ENCODE measurements around the gene METTL15. TPM values are rescaled to one million over a fixed set of nuclear protein-coding genes. Genes with fewer than 3 reads are reported as not detected.

Gene METTL15
- total RNA-seq, 1 donor from 2014 or later, result 13.5 TPM

DNA sequence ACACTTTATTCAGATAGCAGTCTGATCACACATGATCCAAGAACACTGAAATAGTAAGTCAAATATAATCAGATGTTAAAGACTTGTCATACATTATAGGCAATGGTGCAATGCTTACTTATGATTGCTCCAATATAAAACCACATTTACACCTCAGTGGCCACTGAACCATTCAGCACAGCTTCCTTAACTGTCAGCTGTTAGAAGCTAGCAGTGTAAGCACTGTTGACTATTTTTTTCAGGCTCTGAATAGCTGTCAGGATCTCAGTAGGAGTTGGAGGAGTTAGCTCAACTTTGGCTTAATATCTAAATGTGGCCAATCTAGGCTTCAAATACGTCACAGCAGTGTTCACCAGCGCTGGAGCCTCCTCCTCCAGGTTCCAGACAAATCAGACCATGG is 36.6 kb downstream of the METTL15 start:
- TF ChIP-seq, protein P1, sequence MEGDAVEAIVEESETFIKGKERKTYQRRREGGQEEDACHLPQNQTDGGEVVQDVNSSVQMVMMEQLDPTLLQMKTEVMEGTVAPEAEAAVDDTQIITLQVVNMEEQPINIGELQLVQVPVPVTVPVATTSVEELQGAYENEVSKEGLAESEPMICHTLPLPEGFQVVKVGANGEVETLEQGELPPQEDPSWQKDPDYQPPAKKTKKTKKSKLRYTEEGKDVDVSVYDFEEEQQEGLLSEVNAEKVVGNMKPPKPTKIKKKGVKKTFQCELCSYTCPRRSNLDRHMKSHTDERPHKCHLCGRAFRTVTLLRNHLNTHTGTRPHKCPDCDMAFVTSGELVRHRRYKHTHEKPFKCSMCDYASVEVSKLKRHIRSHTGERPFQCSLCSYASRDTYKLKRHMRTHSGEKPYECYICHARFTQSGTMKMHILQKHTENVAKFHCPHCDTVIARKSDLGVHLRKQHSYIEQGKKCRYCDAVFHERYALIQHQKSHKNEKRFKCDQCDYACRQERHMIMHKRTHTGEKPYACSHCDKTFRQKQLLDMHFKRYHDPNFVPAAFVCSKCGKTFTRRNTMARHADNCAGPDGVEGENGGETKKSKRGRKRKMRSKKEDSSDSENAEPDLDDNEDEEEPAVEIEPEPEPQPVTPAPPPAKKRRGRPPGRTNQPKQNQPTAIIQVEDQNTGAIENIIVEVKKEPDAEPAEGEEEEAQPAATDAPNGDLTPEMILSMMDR (IDR thresholded peaks at IDR 0.05), result no peak
- ATAC-seq, result no peak
- H3K9me3 ChIP-seq, result no peaks in the 10 kb centered on the region
- H3K27me3 ChIP-seq, result no peaks in the 10 kb centered on the region
- no peaks in the 10 kb centered on the region for H3K36me3 ChIP-seq
- DNase-seq, result no peak
- no peak overlapping the region for H3K4me3 ChIP-seq
- intact Hi-C loops (cut with DNase I), result no loop called here
- H3K27ac ChIP-seq, result no peak overlapping the region
- H3K4me1 ChIP-seq, result no peaks in the 10 kb centered on the region

DNA sequence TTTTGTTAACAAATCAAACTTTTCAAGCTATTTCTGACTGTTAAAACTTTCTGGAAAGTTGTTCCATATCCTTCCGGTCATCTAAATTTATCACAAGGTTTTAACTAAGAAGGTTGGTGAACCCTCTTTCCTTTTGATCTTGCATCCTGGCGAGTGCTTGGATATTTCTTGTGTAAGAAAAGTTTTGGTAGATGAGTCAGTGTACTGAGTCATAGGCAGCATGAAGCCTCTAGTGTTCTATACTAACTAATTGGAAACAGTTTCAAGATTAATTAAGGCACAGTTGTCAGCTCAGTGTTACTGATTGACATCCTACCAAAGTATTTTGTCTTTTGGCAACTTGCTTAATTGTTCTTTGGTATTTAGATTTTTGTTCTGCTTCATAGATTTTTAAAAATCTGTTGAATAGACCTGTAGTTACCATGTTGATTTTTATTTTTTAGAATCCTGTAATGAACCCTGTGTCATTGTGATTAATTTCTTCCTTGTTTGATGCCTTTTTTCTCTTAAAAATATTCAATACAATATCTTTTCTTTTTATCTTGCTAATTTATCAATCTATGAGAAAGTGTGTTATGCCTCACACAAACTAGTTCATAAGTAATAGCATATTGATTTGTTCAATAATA is 38.0 kb downstream of the METTL15 start:
- Histone ChIP-seq H3K36me3 (no peaks in the 10 kb centered on the region), H3K27me3 (no peaks in the 10 kb centered on the region), H3K4me1 (no peaks in the 10 kb centered on the region), H3K4me3 (no peak overlapping the region), H3K27ac (no peak overlapping the region), H3K9me3 (no peaks in the 10 kb centered on the region)
- intact Hi-C loops (cut with DNase I), result no loop called here
- no peak for DNase-seq
- no peak for ATAC-seq
- TF ChIP-seq, protein P1 (IDR thresholded peaks at IDR 0.05), result no peak

DNA sequence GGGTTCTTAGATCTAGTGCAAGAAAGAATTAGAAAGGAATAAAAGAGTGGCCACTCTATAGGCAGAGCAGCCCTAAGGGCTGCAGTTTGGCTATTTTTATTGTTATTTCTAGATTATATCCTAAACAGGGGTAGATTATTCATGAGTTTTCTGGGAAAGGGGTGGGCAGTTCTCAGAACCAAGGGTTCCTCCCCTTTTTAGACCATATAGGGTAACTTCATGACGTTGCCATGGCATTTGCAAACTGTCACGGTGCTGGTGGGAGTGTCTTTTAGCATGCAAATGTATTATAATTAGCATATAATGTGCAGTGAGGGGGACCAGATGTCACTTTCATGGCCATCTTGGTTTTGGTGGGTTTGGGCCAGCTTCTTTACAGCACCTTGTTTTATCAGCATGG is 44.6 kb downstream of the METTL15 start:
- intact Hi-C loops (cut with DNase I), result no loop called here
- Histone ChIP-seq H3K9me3 (no peaks in the 10 kb centered on the region), H3K4me1 (no peaks in the 10 kb centered on the region), H3K27ac (no peak overlapping the region), H3K4me3 (no peak overlapping the region), H3K36me3 (peaks cover 5% of the 10 kb centered on the region), H3K27me3 (no peaks in the 10 kb centered on the region)
- TF ChIP-seq, protein P1 (IDR thresholded peaks at IDR 0.05), result no peak
- ATAC-seq, result no peak
- DNase-seq, result no peak

DNA sequence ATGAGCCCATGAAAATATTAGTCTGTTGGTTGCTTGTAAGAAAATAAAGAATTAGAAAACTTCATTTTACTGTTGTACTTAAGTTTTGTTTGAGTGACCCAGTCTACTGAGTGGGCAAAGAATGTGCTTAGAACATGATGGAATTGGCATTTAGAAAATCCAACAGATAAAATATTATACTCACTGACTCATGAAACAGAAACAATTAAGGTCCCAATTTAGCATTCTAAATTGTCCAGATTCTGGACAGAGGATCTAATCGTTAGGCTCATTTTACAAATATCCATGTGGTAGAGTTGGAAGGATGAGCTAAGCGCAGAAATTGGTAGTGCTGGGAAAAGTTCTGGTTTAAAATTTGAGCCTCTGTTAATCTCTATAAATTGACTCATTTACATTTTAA is 45.4 kb downstream of the METTL15 start:
- Histone ChIP-seq H3K9me3 (no peaks in the 10 kb centered on the region), H3K4me1 (no peaks in the 10 kb centered on the region), H3K27me3 (no peaks in the 10 kb centered on the region), H3K27ac (no peak overlapping the region), H3K4me3 (no peak overlapping the region), H3K36me3 (peaks cover 5% of the 10 kb centered on the region)
- intact Hi-C loops (cut with DNase I), result no loop called here
- no peak for ATAC-seq
- TF ChIP-seq, protein P1 (IDR thresholded peaks at IDR 0.05), result no peak
- DNase-seq, result no peak

DNA sequence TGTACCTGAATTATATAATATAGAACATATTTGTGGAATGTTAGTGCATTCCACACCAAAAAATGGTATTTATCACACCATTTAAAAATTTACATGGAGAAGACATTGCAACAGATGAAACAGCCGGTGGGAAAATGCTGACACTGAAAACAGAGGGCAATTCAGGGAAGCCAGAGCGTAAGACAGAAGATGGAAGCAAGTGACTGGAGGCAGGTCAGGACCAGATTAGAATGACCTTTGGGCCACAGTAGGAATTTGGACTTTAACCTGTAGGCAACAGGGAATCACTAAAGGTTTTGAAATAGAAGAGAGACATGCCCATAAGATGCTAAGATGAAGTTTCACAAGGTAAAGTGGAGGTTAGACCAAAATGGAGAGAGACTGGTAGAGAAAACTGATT is 60.5 kb downstream of the METTL15 start:
- Histone ChIP-seq H3K9me3 (no peaks in the 10 kb centered on the region), H3K4me3 (no peak overlapping the region), H3K27me3 (no peaks in the 10 kb centered on the region), H3K27ac (no peak overlapping the region), H3K4me1 (no peaks in the 10 kb centered on the region), H3K36me3 (no peaks in the 10 kb centered on the region)
- ATAC-seq (no peak), DNase-seq (no peak)
- intact Hi-C loops (cut with DNase I), result no loop called here
- TF ChIP-seq, protein P1 (IDR thresholded peaks at IDR 0.05), result no peak

DNA sequence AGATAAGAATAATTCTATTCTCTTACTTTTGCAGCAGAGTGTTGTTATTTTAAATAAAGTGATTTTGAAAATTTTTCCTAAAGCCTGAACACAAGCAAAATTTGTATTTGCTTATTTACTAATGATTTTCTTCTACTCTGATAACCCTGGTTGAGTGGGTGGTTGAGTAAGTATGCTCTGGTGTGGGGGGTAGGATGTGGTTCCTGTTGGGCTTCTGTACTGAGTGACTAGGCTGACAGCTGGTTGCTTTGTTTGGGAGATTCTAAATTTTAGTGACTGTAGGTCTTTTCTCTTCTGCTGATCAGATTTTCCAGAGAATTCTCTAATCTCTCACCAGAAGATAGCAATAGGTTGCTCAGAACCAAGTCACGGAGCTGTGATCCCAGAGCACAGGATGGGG is 61.6 kb downstream of the METTL15 start:
- TF ChIP-seq, protein P1 (IDR thresholded peaks at IDR 0.05), result no peak
- Histone ChIP-seq H3K4me1 (no peaks in the 10 kb centered on the region), H3K9me3 (no peaks in the 10 kb centered on the region), H3K27ac (no peak overlapping the region), H3K36me3 (no peaks in the 10 kb centered on the region), H3K27me3 (no peaks in the 10 kb centered on the region), H3K4me3 (no peak overlapping the region)
- ATAC-seq (no peak), DNase-seq (no peak)
- intact Hi-C loops (cut with DNase I), result no loop called here

Measured in upper lobe of right lung (tissue), 1 donor.